HCT116 (cell line): ENCODE results near the gene SPEF2. TPM values are rescaled to one million over a fixed set of nuclear protein-coding genes. Genes with fewer than 3 reads are reported as not detected.

Experiments
- ATAC-seq: fragments of 200-7000 bp; cut with Tn5 transposase; 2 replicates; pipeline ENCODE4 v1.9.1; 2020; ENCODE audit warnings: mild to moderate bottlenecking, moderate library complexity
- BruUV-seq: library from RNA; stranded (reverse); fragments of 400-500 nt; replicated peaks from 2 replicates; lab custom pipeline; 2021; lab: Mats Ljungman, UMichigan
- CTCF ChIA-PET: fragments of 300-600 bp; sonication (Branson Sonifier 250); formaldehyde crosslinking; loops from one replicate; lab custom pipeline; 2021; ENCODE audit warnings: antibody characterized with exemption; lab: Charles Lee
- POLR2A ChIA-PET: fragments of 300-600, 350-600 bp; sonication (Branson Sonifier 250); formaldehyde crosslinking; loops from one replicate; lab custom pipeline; 2021; ENCODE audit warnings: antibody characterized with exemption; lab: Charles Lee
- RAD21 ChIA-PET, 2 experiments: fragments of 300-600 bp; sonication (Branson Sonifier 250); formaldehyde crosslinking; loops; one replicate each; lab custom pipeline; 2023; ENCODE audit warnings: low total read pairs in 2 of 2; ENCODE audit not compliant: uncharacterized antibody in 2 of 2, unreplicated experiment in 2 of 2, low non-redundant PET in 1 of 2; lab: Charles Lee
- DNase-seq: peaks from one replicate; pipeline ENCODE4 v3.0.0-alpha.2; 2010; ENCODE audit warnings: low read depth, low spot score
- H2AFZ ChIP-seq: fragments of 200-600 bp; shearing (Covaris generic), sonication (generic); 2 replicates; pipeline ENCODE4 v1.6.1; 2017; ENCODE audit warnings: low read depth, mixed run types, mixed read lengths, antibody characterized with exemption, low read length; ENCODE audit not compliant: poor library complexity, severe bottlenecking
- H3K27ac ChIP-seq: 2 replicates; pipeline ENCODE4 v1.5.1; 2012; ENCODE audit warnings: low read depth, low read length
- H3K27me3 ChIP-seq: fragments of 200-600 bp; sonication (generic); 2 replicates; pipeline ENCODE4 v1.6.1; 2016; ENCODE audit warnings: mixed run types, low read length, mixed read lengths; ENCODE audit not compliant: insufficient read depth
- H3K36me3 ChIP-seq, 2 experiments: fragments of 200-500 bp in 1 of 2; fragments of 200-600 bp in 1 of 2; sonication (Bioruptor generic) in 1 of 2; sonication (generic) in 1 of 2; 2 replicates each; pipeline versions ENCODE4 v1.5.1 to v1.6.1; 2014 to 2016; ENCODE audit warnings: low read length in 2 of 2, inconsistent platforms in 1 of 2, mixed read lengths in 1 of 2, mixed run types in 1 of 2; ENCODE audit not compliant: insufficient read depth in 2 of 2, control insufficient read depth in 1 of 2
- H3K4me1 ChIP-seq, 2 experiments: fragments of 200-600 bp in 1 of 2; sonication (generic) in 1 of 2; 2 replicates each; pipeline versions ENCODE4 v1.5.1 to v1.6.1; 2012 to 2017; ENCODE audit warnings: low read length in 2 of 2, inconsistent platforms in 1 of 2, mild to moderate bottlenecking in 1 of 2, mixed read lengths in 1 of 2, mixed run types in 1 of 2, moderate library complexity in 1 of 2; ENCODE audit not compliant: insufficient read depth in 2 of 2, control insufficient read depth in 1 of 2
- H3K4me2 ChIP-seq: fragments of 200-600 bp; sonication (generic); 2 replicates; pipeline ENCODE4 v1.6.1; 2017; ENCODE audit warnings: mixed run types, low read length, mixed read lengths
- H3K4me3 ChIP-seq, 2 experiments: fragments of 200-600 bp in 1 of 2; sonication (generic) in 1 of 2; replicated peaks in 1 of 2; 2 replicates each; pipeline ENCODE4 v1.5.1; 2011 to 2016; ENCODE audit warnings: low read length in 2 of 2, control low read depth in 1 of 2, low read depth in 1 of 2, mild to moderate bottlenecking in 1 of 2, mixed read lengths in 1 of 2, mixed run types in 1 of 2
- H3K79me2 ChIP-seq: fragments of 200-600 bp; sonication (generic); 2 replicates; pipeline ENCODE4 v1.6.1; 2017; ENCODE audit warnings: mild to moderate bottlenecking, mixed run types, low read length, moderate library complexity, mixed read lengths; ENCODE audit not compliant: insufficient read depth
- H3K9ac ChIP-seq: fragments of 200-600 bp; sonication (generic); 2 replicates; pipeline ENCODE4 v1.6.1; 2016; ENCODE audit warnings: low read length, mixed read lengths
- H3K9me2 ChIP-seq: fragments of 200-600 bp; sonication (generic), shearing (Covaris generic); 2 replicates; pipeline ENCODE4 v1.6.1; 2017; ENCODE audit warnings: mixed run types, mild to moderate bottlenecking, moderate library complexity; ENCODE audit not compliant: insufficient read depth
- H3K9me3 ChIP-seq, 2 experiments: fragments of 200-500 bp in 1 of 2; fragments of 200-600 bp in 1 of 2; sonication (Bioruptor generic) in 1 of 2; sonication (generic) in 1 of 2; 2 replicates each; pipeline ENCODE4 v1.6.1; 2014 to 2017; ENCODE audit warnings: low read length in 2 of 2, mixed read lengths in 2 of 2, inconsistent platforms in 1 of 2, low read depth in 1 of 2, mild to moderate bottlenecking in 1 of 2, mixed run types in 1 of 2, moderate library complexity in 1 of 2; ENCODE audit not compliant: control insufficient read depth in 1 of 2, insufficient read depth in 1 of 2
- H4K20me1 ChIP-seq: fragments of 200-600 bp; sonication (generic), shearing (Covaris generic); 2 replicates; pipeline ENCODE4 v1.6.1; 2017; ENCODE audit warnings: mixed run types, mild to moderate bottlenecking, moderate library complexity; ENCODE audit not compliant: insufficient read depth
- CBX3 ChIP-seq: IDR thresholded peaks from 2 replicates; pipeline ENCODE4 v1.6.1; 2012; ENCODE audit warnings: low read depth
- CEBPB ChIP-seq: IDR thresholded peaks from 2 replicates; pipeline ENCODE4 v1.6.1; 2012; ENCODE audit warnings: low read depth
- CTCF ChIP-seq, 3 experiments: fragments of 200-600 bp in 1 of 3; sonication (generic) in 1 of 3; IDR thresholded peaks in 2 of 3; conservative IDR thresholded peaks in 1 of 3; 2 replicates each; pipeline ENCODE4 v1.5.1; 2012 to 2017; ENCODE audit warnings: low read depth in 2 of 3, low read length in 2 of 3, antibody characterized with exemption in 1 of 3, borderline replicate concordance in 1 of 3, control low read depth in 1 of 3, mild to moderate bottlenecking in 1 of 3, mixed read lengths in 1 of 3, mixed run types in 1 of 3, moderate library complexity in 1 of 3; ENCODE audit not compliant: insufficient read depth in 1 of 3
- JUND ChIP-seq: IDR thresholded peaks from 2 replicates; pipeline ENCODE4 v1.6.1; 2012
- MAX ChIP-seq: IDR thresholded peaks from 2 replicates; pipeline ENCODE4 v1.6.1; 2012
- POLR2A ChIP-seq: IDR thresholded peaks from 2 replicates; pipeline ENCODE4 v1.7.0; 2011; ENCODE audit warnings: borderline replicate concordance; ENCODE audit not compliant: insufficient read depth, insufficient read length; ENCODE audit errors: extremely low read depth
- POLR2AphosphoS5 ChIP-seq: IDR thresholded peaks from 2 replicates; pipeline ENCODE4 v1.6.1; 2011; ENCODE audit warnings: mild to moderate bottlenecking, low read depth, low read length, moderate library complexity
- ZNF274 ChIP-seq: fragments of 200-500 bp; sonication (Bioruptor generic); IDR thresholded peaks from 2 replicates; pipeline ENCODE4 v1.6.1; 2014; ENCODE audit warnings: mild to moderate bottlenecking, low read depth, low read length, inconsistent platforms
- intact Hi-C: fragments of 100-400 bp; cut with micrococcal nuclease; formaldehyde crosslinking; loops from 2 replicates; pipeline ENCODE4 v1.10.0; 2022
- total RNA-seq: library from RNA; stranded (reverse); gene quantifications from one replicate; pipeline ENCODE4 v1.2.1, GENCODE V29; 2021; ENCODE audit not compliant: unreplicated experiment

The SPEF2 gene
- total RNA-seq, 1 experiment from 2014 or later: 4.6 TPM

- DNase-seq (no peak), ATAC-seq (no peak)
- no peaks in the 10 kb centered on the region for H3K9me3 ChIP-seq
- no peaks in the 10 kb centered on the region for H3K79me2 ChIP-seq
- intact Hi-C loops: no loop called here
- BruUV-seq: no TSS peak
- no peak for TF ChIP-seq POLR2A
- TF ChIP-seq ZNF274: no peak
- CTCF ChIA-PET: no interaction called here
- H3K4me1 ChIP-seq: no peaks in the 10 kb centered on the region
- no peak overlapping the region for H2AFZ ChIP-seq
- no peaks in the 10 kb centered on the region for H3K36me3 ChIP-seq
- no peaks in the 10 kb centered on the region for H4K20me1 ChIP-seq
- POLR2A ChIA-PET: no interaction called here
- H3K9me2 ChIP-seq: no peaks in the 10 kb centered on the region
- RAD21 ChIA-PET: no interaction called here
- no peak overlapping the region for H3K9ac ChIP-seq
- H3K27me3 ChIP-seq: no peaks in the 10 kb centered on the region
- no peak overlapping the region for H3K4me3 ChIP-seq
- no peak overlapping the region for H3K27ac ChIP-seq
- H3K4me2 ChIP-seq: no peak overlapping the region
Observed at GRCh38 chr5:35656721-35657120, 39.1 kb downstream of the SPEF2 start.

- RAD21 ChIA-PET: no interaction called here
- Histone ChIP-seq H4K20me1 (no peaks in the 10 kb centered on the region), H3K4me1 (no peaks in the 10 kb centered on the region), H3K27ac (no peak overlapping the region), H3K27me3 (no peaks in the 10 kb centered on the region), H3K36me3 (no peaks in the 10 kb centered on the region), H3K79me2 (no peaks in the 10 kb centered on the region), H2AFZ (no peak overlapping the region), H3K9me2 (no peaks in the 10 kb centered on the region), H3K4me3 (no peak overlapping the region), H3K4me2 (no peak overlapping the region), H3K9me3 (no peaks in the 10 kb centered on the region), H3K9ac (no peak overlapping the region)
- POLR2A ChIA-PET: no interaction called here
- no peak for DNase-seq
- intact Hi-C loops: no loop called here
- no TSS peak for BruUV-seq
- TF ChIP-seq POLR2AphosphoS5 (no peak), CBX3 (no peak), MAX (no peak), CTCF (IDR thresholded peaks at IDR 0.05 in 2 of 3, conservative IDR thresholded peaks at IDR 0.05 in 1 of 3; ENCODE audit: borderline replicate concordance in 1 of 3, insufficient read depth in 1 of 3, low read depth in 2 of 3, low read length in 2 of 3) (no peak), JUND (no peak), CEBPB (no peak)
- TF ChIP-seq, all 23 proteins: peak for 0
- CTCF ChIA-PET: no interaction called here
- no peak for ATAC-seq
Observed at GRCh38 chr5:35657877-35658276, 40.2 kb downstream of the SPEF2 start.
